ENCODE results near the gene ZFR2.
A peak's percentile ranks its signal among the peaks of the same experiment; 100 is the strongest.

ZFR2 gene

DNA sequence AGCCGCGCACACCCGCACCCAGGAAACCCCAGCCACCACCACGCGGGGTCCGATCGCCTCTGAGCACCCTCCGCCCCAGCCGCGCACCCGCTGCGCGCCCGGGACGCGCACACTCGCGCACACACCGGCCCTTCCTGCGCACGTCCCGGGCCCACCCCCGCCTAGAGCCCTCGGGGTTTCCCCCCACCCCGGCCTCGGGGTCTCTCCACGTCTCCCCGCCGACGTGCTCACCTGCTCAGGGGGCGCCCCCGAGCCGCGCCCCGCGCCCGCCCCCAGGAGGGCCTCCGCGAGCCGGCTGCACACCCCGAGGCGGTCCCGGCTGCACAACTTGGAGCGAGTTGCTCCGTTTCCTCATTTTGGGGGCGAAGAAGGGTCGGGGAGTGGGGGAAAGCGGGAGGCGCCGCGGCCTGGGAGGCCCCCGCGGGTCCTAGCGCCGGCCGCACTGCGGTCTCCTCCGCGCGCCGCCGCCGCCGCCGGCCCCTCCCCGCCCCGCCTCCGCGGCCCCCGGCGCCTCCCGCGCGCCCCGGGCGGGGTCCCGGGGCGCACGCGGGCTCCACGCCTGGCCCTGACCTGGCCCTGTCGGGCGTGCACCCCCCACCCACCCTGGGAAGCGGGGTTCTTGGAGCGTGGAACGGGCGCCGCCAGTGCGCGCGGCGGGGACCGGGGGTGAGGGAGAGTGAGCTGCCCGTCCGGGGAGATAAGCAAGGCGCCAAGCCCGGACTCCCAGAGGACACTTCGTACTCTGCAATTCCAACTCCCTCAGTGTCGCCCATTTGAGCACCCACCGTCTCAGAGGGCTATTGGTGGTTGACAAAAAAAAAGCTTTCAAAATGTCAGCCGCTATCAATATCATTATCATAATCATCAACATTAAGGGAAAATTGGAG lies 82.7 kb downstream of the ZFR2 start, which contains the start of gene MATK:
MATK (minus strand) TSS at position 444 of the 887 bp plus-strand sequence. CDS start 1,246 bp downstream, outside the sequence.
- Histone ChIP-seq H3K36me3 (ENCODE audit: control insufficient read depth, insufficient read depth, low read length) (no peaks in the 10 kb centered on the region), H3K27ac (ENCODE audit: low read depth, low read length, severe bottlenecking) (no peak within 1 kb of the TSS), H3K4me3 (ENCODE audit: extremely low read depth, insufficient read depth, low read length, poor library complexity, severe bottlenecking) (peak within 1 kb of the TSS; percentile 38), H3K4me1 (ENCODE audit: control insufficient read depth, insufficient read depth, low read length, poor library complexity, severe bottlenecking) (peaks cover 3% of the 10 kb centered on the region), H3K9me3 (ENCODE audit: control insufficient read depth, low read length) (peaks cover 15% of the 10 kb centered on the region)
- WGBS, 2 experiments (ENCODE audit: insufficient coverage in 2 of 2), result 9 to 16% methylated on average over 44 to 66 of the region's 101 CpGs

DNA sequence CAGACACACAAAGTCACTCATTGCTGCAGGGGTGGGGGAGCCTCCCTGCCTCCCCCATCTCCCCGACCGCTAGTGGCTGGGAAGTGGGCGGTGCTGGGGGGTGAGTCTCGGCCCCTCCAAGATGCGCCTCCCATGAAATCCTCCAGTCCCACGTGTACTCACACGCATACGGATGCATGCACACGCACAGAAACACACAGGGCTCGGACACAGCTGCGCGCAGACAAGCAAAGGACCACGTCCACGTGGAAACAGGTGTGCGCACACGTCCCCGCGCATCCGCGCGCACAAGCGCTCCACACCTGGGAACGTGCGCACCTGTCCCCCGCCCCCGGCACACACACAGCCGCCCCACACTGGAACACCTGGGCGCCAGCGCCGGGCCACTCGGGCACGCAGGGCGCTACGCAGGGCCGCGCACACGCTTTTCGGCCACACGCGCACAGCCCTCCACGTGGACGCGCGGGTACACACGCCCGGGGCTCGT lies 83.3 kb downstream of the ZFR2 start:
- Histone ChIP-seq H3K4me3 (ENCODE audit: extremely low read depth, insufficient read depth, low read length, poor library complexity, severe bottlenecking) (peak overlapping the region; percentile 38), H3K9me3 (ENCODE audit: control insufficient read depth, low read length) (peaks cover 21% of the 10 kb centered on the region), H3K36me3 (ENCODE audit: control insufficient read depth, insufficient read depth, low read length) (no peaks in the 10 kb centered on the region), H3K27ac (ENCODE audit: low read depth, low read length, severe bottlenecking) (no peak overlapping the region), H3K4me1 (ENCODE audit: control insufficient read depth, insufficient read depth, low read length, poor library complexity, severe bottlenecking) (peaks cover 3% of the 10 kb centered on the region)
- 4% methylated on average over 38 to 39 of the region's 47 CpGs for WGBS, 2 experiments (ENCODE audit: insufficient coverage in 2 of 2)

DNA sequence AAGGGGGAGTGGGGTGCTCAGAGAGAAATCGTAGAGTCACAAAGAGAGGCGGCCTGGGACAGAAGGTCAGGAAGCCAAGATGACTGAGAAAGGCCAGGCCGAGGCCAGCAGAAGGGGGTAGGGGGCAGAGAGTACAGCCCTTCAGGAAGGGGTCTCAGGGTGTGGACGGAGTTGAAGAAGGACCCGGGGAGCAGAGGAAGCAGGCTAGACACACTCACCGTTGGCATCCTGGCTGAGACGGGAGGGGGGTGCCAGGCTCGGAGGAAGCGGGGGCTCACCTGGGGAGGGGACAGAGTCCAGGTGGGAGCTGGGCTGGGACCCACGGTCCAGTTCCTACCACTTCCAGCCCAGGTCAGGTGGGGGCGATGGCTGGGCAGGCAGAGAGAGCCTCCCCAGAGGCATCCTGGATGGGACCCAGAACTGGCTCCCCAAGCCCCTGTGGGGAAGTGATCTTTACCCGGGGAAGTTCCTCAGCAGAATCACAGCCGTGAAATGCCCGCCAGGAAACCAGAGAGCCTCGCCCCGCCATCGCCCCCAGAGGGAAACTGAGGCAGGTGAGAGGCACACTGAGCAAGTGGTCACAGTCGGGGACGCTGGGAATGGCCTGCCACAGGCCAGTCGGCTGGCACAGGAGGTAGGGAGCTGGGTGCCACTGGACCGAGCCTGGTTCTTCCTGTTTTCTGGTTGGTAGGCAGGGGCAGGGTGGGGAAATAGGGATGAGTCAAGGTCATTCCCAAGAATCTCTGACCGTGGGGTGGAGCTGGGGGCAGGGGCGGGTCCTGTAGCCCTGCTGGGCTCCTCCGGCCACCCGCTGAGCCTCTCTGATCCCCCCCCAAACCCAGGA lies 84.0 kb downstream of the ZFR2 start:
- Histone ChIP-seq H3K4me3 (ENCODE audit: extremely low read depth, insufficient read depth, low read length, poor library complexity, severe bottlenecking) (no peak overlapping the region), H3K9me3 (ENCODE audit: control insufficient read depth, low read length) (peaks cover 21% of the 10 kb centered on the region), H3K36me3 (ENCODE audit: control insufficient read depth, insufficient read depth, low read length) (no peaks in the 10 kb centered on the region), H3K27ac (ENCODE audit: low read depth, low read length, severe bottlenecking) (no peak overlapping the region), H3K4me1 (ENCODE audit: control insufficient read depth, insufficient read depth, low read length, poor library complexity, severe bottlenecking) (peaks cover 3% of the 10 kb centered on the region)
- 29 to 31% methylated on average over 11 to 18 of the region's 25 CpGs for WGBS, 2 experiments (ENCODE audit: insufficient coverage in 2 of 2)

DNA sequence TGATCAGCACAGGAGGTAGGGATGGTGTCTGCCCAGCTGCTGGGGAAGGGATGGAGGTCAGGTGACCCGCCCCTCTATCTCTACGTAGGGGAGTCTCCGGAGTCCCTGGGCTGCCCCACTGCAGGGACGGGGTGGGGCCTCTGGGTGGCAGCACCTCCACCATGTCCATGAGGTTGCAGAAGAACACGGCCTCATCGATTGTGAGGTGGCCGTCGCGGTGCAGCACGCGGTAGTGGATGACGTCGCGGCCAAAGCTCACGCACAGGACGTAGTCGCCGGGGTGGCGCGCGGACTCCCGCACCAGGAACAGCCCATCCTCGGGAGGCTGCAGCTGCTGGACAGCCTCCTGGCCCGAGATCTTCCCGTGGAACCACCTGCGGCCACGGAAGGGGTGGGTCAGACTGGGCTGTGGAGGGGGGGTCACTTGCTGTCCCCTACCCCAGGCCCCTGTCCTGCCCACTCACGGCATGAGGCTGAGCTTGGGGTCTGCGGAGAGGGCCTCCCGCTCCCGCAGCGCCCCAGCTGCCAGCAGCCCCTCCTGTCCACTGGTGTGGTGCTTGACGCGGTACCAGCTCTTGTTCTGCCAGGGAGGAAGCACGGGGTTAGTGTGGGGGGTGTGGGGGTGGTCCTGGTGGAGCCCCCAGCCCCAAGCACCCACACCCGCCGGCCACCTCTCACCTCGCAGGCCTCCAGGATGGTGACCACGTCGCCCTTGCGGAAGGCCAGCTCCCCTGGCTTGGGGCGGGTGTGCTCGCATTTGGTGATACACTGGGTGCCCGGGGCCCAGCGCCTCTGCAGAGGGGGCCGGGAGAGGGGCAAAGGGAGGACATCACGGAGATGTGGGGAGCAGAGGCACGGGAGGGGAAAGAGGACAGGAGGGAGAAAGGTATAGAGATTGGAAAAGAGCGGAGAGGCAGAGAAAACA lies 84.9 kb downstream of the ZFR2 start:
- H3K36me3 ChIP-seq (ENCODE audit: control insufficient read depth, insufficient read depth, low read length), result no peaks in the 10 kb centered on the region
- H3K4me1 ChIP-seq (ENCODE audit: control insufficient read depth, insufficient read depth, low read length, poor library complexity, severe bottlenecking), result peaks cover 3% of the 10 kb centered on the region
- no peak overlapping the region for H3K27ac ChIP-seq (ENCODE audit: low read depth, low read length, severe bottlenecking)
- H3K9me3 ChIP-seq (ENCODE audit: control insufficient read depth, low read length), result peaks cover 21% of the 10 kb centered on the region
- H3K4me3 ChIP-seq (ENCODE audit: extremely low read depth, insufficient read depth, low read length, poor library complexity, severe bottlenecking), result no peak overlapping the region
- 41 to 49% methylated on average over 34 to 43 of the region's 49 CpGs for WGBS, 2 experiments (ENCODE audit: insufficient coverage in 2 of 2)

DNA sequence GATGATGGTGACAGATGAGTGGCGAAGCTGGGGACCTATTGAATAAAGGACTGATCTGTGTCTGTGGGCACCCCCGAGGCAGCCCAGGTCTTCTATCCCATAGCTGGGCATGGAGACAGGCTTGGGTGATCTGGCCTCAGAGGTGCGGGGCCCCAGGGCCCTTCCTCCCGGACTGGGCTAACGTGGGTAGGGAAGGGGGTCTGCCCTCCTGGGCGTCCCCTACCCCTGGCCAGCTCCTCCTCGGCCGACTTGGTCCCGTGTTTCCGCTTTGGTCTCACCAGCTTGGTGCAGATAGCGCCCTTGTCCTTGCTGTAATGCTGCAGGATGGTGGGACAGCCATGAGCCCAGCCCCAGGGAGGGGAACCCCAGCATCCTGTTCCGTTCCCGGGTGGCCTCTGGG lies 85.9 kb downstream of the ZFR2 start:
- Histone ChIP-seq H3K4me3 (ENCODE audit: extremely low read depth, insufficient read depth, low read length, poor library complexity, severe bottlenecking) (no peak overlapping the region), H3K9me3 (ENCODE audit: control insufficient read depth, low read length) (peaks cover 21% of the 10 kb centered on the region), H3K27ac (ENCODE audit: low read depth, low read length, severe bottlenecking) (no peak overlapping the region), H3K4me1 (ENCODE audit: control insufficient read depth, insufficient read depth, low read length, poor library complexity, severe bottlenecking) (peaks cover 3% of the 10 kb centered on the region), H3K36me3 (ENCODE audit: control insufficient read depth, insufficient read depth, low read length) (no peaks in the 10 kb centered on the region)
- WGBS, 2 experiments (ENCODE audit: insufficient coverage in 2 of 2), result 87 to 93% methylated on average over 7 to 12 of the region's 13 CpGs

DNA sequence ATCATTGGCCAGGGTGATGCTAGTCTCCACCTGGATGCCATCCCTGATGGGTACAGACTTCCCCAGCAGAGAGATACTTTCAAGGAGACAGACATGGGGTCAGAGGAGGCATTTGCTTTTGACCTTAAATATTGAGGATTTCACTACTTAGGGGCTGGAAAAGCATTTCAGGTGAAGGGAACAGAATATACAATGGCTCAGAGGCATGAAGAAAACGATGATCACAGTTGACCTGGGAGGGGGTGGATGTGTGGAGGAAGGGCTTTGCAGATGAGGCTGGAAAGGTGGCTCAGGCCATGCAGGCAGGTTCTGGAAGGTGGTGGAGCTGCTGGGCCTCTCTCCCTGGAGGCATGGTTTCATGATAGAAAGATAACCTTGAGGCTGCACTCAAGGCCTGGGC lies 86.5 kb downstream of the ZFR2 start:
- peaks cover 21% of the 10 kb centered on the region for H3K9me3 ChIP-seq (ENCODE audit: control insufficient read depth, low read length)
- H3K4me3 ChIP-seq (ENCODE audit: extremely low read depth, insufficient read depth, low read length, poor library complexity, severe bottlenecking), result no peak overlapping the region
- no peaks in the 10 kb centered on the region for H3K36me3 ChIP-seq (ENCODE audit: control insufficient read depth, insufficient read depth, low read length)
- WGBS, 2 experiments (ENCODE audit: insufficient coverage in 2 of 2), result 100% methylated on average over 1 of the region's 1 CpG
- no peak overlapping the region for H3K27ac ChIP-seq (ENCODE audit: low read depth, low read length, severe bottlenecking)
- H3K4me1 ChIP-seq (ENCODE audit: control insufficient read depth, insufficient read depth, low read length, poor library complexity, severe bottlenecking), result peaks cover 3% of the 10 kb centered on the region

DNA sequence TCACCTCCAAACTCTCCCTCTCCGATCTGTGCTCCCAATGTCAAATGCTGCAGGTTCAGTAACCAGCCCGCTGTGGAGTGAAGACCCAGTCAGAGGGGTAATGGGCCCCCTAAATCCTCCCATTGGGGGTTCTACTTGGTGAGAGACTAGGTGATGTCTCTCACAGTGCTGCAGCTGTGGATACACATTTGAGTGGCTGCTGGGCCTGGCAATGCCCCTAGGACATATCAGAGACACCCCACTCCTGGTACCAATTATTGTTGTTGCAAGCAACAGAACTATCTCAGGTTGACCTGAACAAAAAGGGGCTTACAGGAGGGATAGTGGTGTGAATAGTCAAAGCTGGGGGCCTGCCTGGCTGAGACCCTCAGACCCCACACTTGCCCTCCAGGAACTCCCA lies 87.2 kb downstream of the ZFR2 start:
- Histone ChIP-seq H3K36me3 (ENCODE audit: control insufficient read depth, insufficient read depth, low read length) (no peaks in the 10 kb centered on the region), H3K9me3 (ENCODE audit: control insufficient read depth, low read length) (peaks cover 21% of the 10 kb centered on the region), H3K4me1 (ENCODE audit: control insufficient read depth, insufficient read depth, low read length, poor library complexity, severe bottlenecking) (peaks cover 3% of the 10 kb centered on the region), H3K4me3 (ENCODE audit: extremely low read depth, insufficient read depth, low read length, poor library complexity, severe bottlenecking) (no peak overlapping the region), H3K27ac (ENCODE audit: low read depth, low read length, severe bottlenecking) (no peak overlapping the region)
- WGBS, 2 experiments (ENCODE audit: insufficient coverage in 2 of 2), result 100% methylated on average over 1 of the region's 2 CpGs; no CpG with 5 or more reads in 1 of the 2 experiments

DNA sequence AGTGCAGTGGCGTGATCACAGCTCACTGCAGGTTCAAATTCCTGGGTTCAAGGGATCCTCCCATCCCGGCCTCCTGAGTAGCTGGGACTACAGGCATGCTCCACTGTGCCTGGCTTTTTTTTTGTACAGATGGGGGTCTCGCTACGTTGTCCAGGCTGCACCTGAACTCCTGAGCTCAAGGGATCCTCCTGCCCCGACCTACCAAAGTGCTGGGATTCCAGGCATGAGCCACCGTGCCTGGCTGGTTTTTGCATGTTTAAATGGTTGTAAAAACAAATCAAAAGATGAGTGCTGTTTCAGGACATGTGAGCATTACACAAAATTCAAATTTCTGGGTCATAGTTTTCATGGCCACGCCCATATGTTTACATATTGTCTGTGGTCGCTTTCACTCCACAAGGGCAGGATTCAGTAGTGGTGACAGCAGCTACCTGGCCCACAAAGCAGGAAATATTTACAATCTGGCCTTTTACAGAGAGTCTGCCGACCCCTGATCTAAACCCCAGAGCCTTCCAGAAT lies 88.0 kb downstream of the ZFR2 start:
- Histone ChIP-seq H3K4me3 (ENCODE audit: extremely low read depth, insufficient read depth, low read length, poor library complexity, severe bottlenecking) (no peak overlapping the region), H3K27ac (ENCODE audit: low read depth, low read length, severe bottlenecking) (no peak overlapping the region), H3K36me3 (ENCODE audit: control insufficient read depth, insufficient read depth, low read length) (no peaks in the 10 kb centered on the region), H3K9me3 (ENCODE audit: control insufficient read depth, low read length) (peaks cover 21% of the 10 kb centered on the region), H3K4me1 (ENCODE audit: control insufficient read depth, insufficient read depth, low read length, poor library complexity, severe bottlenecking) (peaks cover 3% of the 10 kb centered on the region)
- WGBS, 2 experiments (ENCODE audit: insufficient coverage in 2 of 2), result 87 to 91% methylated on average over 9 of the region's 9 CpGs

DNA sequence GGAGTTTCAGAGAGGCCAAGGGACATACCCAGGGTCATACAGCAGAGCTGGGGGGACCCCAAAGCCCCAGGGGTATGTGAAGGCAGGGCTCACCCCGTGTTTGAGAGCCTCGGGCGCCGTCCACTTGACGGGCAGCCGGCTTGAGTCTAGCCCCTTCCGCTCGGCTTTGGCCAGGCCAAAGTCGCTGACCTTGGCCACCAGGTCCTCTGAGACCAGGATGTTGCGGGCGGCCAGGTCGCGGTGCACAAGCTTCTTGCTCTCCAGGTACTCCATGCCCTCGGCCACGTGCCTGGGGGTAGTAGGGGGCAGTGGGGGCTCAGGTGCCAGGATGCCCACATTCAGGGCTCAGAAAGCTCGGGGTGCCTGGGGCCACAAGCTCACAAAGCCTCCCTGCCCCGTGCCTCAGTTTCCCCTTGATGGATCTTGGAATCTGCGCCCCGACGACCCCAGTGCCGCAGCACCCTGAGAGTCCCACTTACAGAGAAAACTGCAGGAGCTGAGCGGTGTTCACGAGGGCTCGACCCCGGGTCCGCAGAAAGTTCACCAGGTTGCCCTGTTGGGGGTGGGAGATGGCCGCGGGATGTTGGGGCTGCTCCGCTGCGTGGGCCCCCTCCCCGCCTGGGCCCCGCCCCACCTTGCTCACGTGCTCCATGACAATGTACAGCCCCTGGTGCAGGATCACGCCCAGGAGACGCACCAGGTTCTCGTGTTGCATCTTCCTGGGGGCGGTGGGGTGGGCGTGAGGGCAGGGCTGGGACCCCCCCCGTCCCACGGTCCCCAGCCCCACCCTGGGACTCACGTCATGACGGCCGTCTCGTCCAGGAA lies 89.7 kb downstream of the ZFR2 start:
- Histone ChIP-seq H3K4me1 (ENCODE audit: control insufficient read depth, insufficient read depth, low read length, poor library complexity, severe bottlenecking) (no peaks in the 10 kb centered on the region), H3K27ac (ENCODE audit: low read depth, low read length, severe bottlenecking) (no peak overlapping the region), H3K9me3 (ENCODE audit: control insufficient read depth, low read length) (peaks cover 21% of the 10 kb centered on the region), H3K4me3 (ENCODE audit: extremely low read depth, insufficient read depth, low read length, poor library complexity, severe bottlenecking) (no peak overlapping the region), H3K36me3 (ENCODE audit: control insufficient read depth, insufficient read depth, low read length) (no peaks in the 10 kb centered on the region)
- 75 to 86% methylated on average over 31 to 35 of the region's 44 CpGs for WGBS, 2 experiments (ENCODE audit: insufficient coverage in 2 of 2)

All from mesodermal cell (in vitro differentiated cells).